ENCODE measurements around the gene NUCKS1.

DNA sequence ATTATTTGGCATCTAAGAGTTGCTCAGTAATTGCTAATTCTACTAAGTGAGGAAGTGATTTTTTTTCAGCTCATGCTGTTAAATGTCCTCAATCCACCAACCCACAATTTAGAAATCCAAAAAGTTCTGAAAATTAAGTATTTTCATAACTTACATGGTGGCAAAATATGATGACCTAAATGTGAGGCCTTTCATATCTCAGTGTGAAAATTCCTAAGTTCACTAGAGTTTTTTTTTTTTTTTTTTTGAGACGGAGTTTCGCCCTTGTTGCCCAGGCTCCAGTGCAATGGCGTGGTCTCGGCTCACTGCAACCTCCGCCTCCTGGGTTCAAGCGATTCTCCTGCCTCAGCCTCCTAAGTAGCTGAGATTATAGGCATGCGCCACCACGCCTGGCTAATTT is 5.6 kb downstream of the NUCKS1 start:
- TF ChIP-seq SIN3A (IDR thresholded peaks at IDR 0.05; ENCODE audit: borderline replicate concordance, insufficient read depth, low read length) (no peak), POLR2AphosphoS5 (IDR thresholded peaks at IDR 0.05; ENCODE audit: low read depth, low read length) (no peak), TAF1 (IDR thresholded peaks at IDR 0.05; ENCODE audit: borderline replicate concordance, insufficient read depth, low read length) (no peak), REST (IDR thresholded peaks at IDR 0.05; ENCODE audit: insufficient read depth in 1 of 2, low read depth in 2 of 2, low read length in 2 of 2) (no peak), FOXP2 (optimal IDR thresholded peaks at IDR 0.05; ENCODE audit: borderline replicate concordance, extremely low read depth, extremely low read length, insufficient read depth) (no peak)

All from PFSK-1 (cell line).